Astrocyte (in vitro differentiated cells and primary cell): Measurements from ENCODE around the gene RRH. TPM values are rescaled to one million over a fixed set of nuclear protein-coding genes. Genes with fewer than 3 reads are reported as not detected.

ENCODE experiments used
- DNase-seq: peaks from one replicate; pipeline ENCODE4 v3.0.0-alpha.2; 2010; ENCODE audit warnings: low read depth
- FAIRE-seq: peaks from 2 replicates; lab custom pipeline; 2011; peaks lifted over from hg19 to GRCh38; lab: Jason Lieb, UNC
- H2AFZ ChIP-seq: 2 replicates; pipeline ENCODE4 v1.6.0; 2012; ENCODE audit warnings: low read depth, low read length, inconsistent platforms
- H3K27ac ChIP-seq: 2 replicates; pipeline ENCODE4 v1.5.1; 2011; ENCODE audit warnings: low read depth, low read length, inconsistent platforms
- H3K27me3 ChIP-seq: 2 replicates; pipeline ENCODE4 v1.6.0; 2011; ENCODE audit warnings: low read length, inconsistent platforms; ENCODE audit not compliant: insufficient read depth
- H3K36me3 ChIP-seq: 2 replicates; pipeline ENCODE4 v1.5.1; 2011; ENCODE audit warnings: low read length, inconsistent platforms; ENCODE audit not compliant: insufficient read depth
- H3K4me1 ChIP-seq: 2 replicates; pipeline ENCODE4 v1.5.1; 2011; ENCODE audit warnings: low read length, inconsistent platforms; ENCODE audit not compliant: insufficient read depth
- H3K4me2 ChIP-seq: 2 replicates; pipeline ENCODE4 v1.6.0; 2012; ENCODE audit warnings: low read length, inconsistent platforms
- H3K4me3 ChIP-seq: 2 replicates; pipeline ENCODE4 v1.5.1; 2011; ENCODE audit warnings: low read depth, mild to moderate bottlenecking, low read length, inconsistent platforms; ENCODE audit not compliant: insufficient read depth
- H3K79me2 ChIP-seq: 2 replicates; pipeline ENCODE4 v1.6.0; 2012; ENCODE audit warnings: mild to moderate bottlenecking, low read length, inconsistent platforms; ENCODE audit not compliant: insufficient read depth
- H3K9ac ChIP-seq: 2 replicates; pipeline ENCODE4 v1.6.0; 2012; ENCODE audit warnings: mild to moderate bottlenecking, low read length, inconsistent platforms
- H3K9me3 ChIP-seq: 2 replicates; pipeline ENCODE4 v1.5.1; 2012; ENCODE audit warnings: low read depth, mild to moderate bottlenecking, low read length, inconsistent platforms; ENCODE audit not compliant: insufficient read depth
- H4K20me1 ChIP-seq: 2 replicates; pipeline ENCODE4 v1.6.0; 2012; ENCODE audit warnings: low read length, inconsistent platforms; ENCODE audit not compliant: insufficient read depth
- H3K27ac Mint-ChIP-seq: one replicate; pipeline ENCODE4 v1.8.0; 2021; ENCODE audit warnings: mild to moderate bottlenecking, mixed read lengths; ENCODE audit not compliant: unreplicated experiment
- H3K27me3 Mint-ChIP-seq: one replicate; pipeline ENCODE4 v1.8.0; 2021; ENCODE audit warnings: low read depth, mixed read lengths; ENCODE audit not compliant: unreplicated experiment
- H3K36me3 Mint-ChIP-seq: one replicate; pipeline ENCODE4 v1.8.0; 2021; ENCODE audit warnings: low read depth, mixed read lengths; ENCODE audit not compliant: unreplicated experiment
- H3K4me1 Mint-ChIP-seq: one replicate; pipeline ENCODE4 v1.8.0; 2021; ENCODE audit warnings: low read depth, mixed read lengths; ENCODE audit not compliant: unreplicated experiment
- H3K4me3 Mint-ChIP-seq: one replicate; pipeline ENCODE4 v1.8.0; 2021; ENCODE audit warnings: mild to moderate bottlenecking, moderate library complexity, mixed read lengths; ENCODE audit not compliant: unreplicated experiment
- H3K9me3 Mint-ChIP-seq: one replicate; pipeline ENCODE4 v1.8.0; 2021; ENCODE audit warnings: mild to moderate bottlenecking, mixed read lengths; ENCODE audit not compliant: unreplicated experiment
- CTCF ChIP-seq: IDR thresholded peaks from 2 replicates; pipeline ENCODE4 v1.5.1; 2011; ENCODE audit warnings: low read depth, mild to moderate bottlenecking, inconsistent platforms, low read length, moderate library complexity; ENCODE audit not compliant: insufficient read depth
- EZH2 ChIP-seq: IDR thresholded peaks from 2 replicates; pipeline ENCODE4 v1.6.1; 2012; ENCODE audit warnings: mild to moderate bottlenecking, low read length, inconsistent platforms; ENCODE audit not compliant: insufficient read depth
- total RNA-seq: library from RNA; stranded (reverse); gene quantifications from 2 replicates; pipeline ENCODE4 v1.2.1, GENCODE V29; 2021

The RRH gene
- total RNA-seq, 1 donor from 2014 or later, result 0.25 TPM

DNA sequence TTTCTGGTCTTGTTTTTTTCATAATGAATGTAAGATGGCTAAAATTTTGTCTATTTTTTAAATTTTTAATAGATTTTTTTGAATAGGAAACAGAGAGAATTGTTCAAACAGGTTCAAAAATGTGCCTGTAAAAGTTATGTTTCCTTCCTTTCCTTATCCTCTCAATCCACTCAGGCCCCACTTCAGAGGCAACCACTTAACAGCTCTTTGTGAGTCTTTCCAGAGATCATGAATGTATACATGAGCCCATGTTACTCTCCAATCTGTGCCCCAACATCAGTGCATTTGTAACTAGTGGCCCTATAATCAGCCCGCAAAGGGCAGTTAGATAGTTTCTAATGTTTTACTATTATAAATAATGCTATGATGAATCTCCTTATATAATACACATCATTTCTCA is 40.0 kb upstream of the RRH start:
- H3K27me3 ChIP-seq, result peaks cover 2% of the 10 kb centered on the region
- no peak overlapping the region for H3K4me2 ChIP-seq
- H4K20me1 ChIP-seq, result no peaks in the 10 kb centered on the region
- Mint-ChIP-seq H3K4me1 (no peaks in the 10 kb centered on the region), H3K36me3 (no peaks in the 10 kb centered on the region), H3K9me3 (peaks cover 3% of the 10 kb centered on the region), H3K27me3 (peaks cover 2% of the 10 kb centered on the region), H3K27ac (no peak overlapping the region), H3K4me3 (no peak overlapping the region)
- H3K36me3 ChIP-seq, result no peaks in the 10 kb centered on the region
- DNase-seq, result no peak
- H3K9ac ChIP-seq, result no peak overlapping the region
- no peak overlapping the region for H2AFZ ChIP-seq
- no peaks in the 10 kb centered on the region for H3K79me2 ChIP-seq
- FAIRE-seq, result no peak
- no peaks in the 10 kb centered on the region for H3K4me1 ChIP-seq
- no peaks in the 10 kb centered on the region for H3K9me3 ChIP-seq
- no peak for TF ChIP-seq EZH2
- TF ChIP-seq CTCF, result no peak
- H3K27ac ChIP-seq, result no peak overlapping the region
- H3K4me3 ChIP-seq, result no peak overlapping the region

DNA sequence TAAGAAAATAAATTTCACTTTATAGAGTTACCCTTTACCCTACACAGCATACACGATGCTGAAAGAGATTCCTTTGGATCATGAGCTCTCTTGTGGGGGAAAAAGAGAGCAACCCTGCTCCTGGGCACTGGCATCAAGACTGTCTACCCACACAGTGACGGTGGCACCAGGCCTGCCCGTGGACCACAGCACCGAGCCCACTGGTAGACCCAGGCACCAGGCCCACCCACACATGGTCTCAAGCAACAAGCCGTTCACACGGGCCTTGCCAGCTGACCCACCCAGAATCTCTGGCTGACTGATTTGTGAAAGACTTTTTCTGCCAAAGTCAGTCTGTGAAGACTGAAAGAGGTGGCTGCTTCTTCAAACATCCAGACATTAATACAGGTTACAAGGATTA is 32.7 kb upstream of the RRH start:
- Mint-ChIP-seq H3K27me3 (peaks cover 2% of the 10 kb centered on the region), H3K27ac (no peak overlapping the region)
- no peak overlapping the region for H3K4me3 ChIP-seq

DNA sequence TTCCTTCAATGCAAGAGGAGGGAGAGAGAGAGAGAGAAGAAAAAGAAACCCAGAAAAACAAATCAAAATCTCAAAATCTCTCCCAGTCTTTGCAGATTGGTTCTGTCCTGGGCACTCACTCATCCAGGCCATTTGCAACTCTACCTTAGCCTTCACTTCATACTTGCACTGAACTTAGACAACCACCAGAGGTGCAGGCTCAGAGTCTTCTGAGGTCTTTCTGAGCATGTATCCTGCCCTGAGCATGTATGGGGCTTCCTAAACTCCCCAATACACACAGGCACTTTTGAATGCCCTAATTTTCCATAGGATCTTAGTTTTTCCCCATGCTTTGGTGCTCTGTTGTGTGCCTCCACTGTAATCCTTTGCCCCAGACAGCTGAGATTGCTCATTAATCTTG is 28.9 kb upstream of the RRH start:
- no peak for TF ChIP-seq EZH2
- no peak for TF ChIP-seq CTCF
- Mint-ChIP-seq H3K9me3 (peaks cover 7% of the 10 kb centered on the region), H3K4me1 (no peaks in the 10 kb centered on the region), H3K36me3 (no peaks in the 10 kb centered on the region), H3K27me3 (no peaks in the 10 kb centered on the region), H3K27ac (no peak overlapping the region), H3K4me3 (no peak overlapping the region)
- Histone ChIP-seq H3K4me3 (no peak overlapping the region), H4K20me1 (no peaks in the 10 kb centered on the region), H2AFZ (no peak overlapping the region), H3K36me3 (no peaks in the 10 kb centered on the region), H3K9me3 (no peaks in the 10 kb centered on the region), H3K27me3 (no peaks in the 10 kb centered on the region), H3K9ac (no peak overlapping the region), H3K79me2 (no peaks in the 10 kb centered on the region), H3K4me1 (peaks cover 5% of the 10 kb centered on the region), H3K4me2 (no peak overlapping the region), H3K27ac (no peak overlapping the region)
- no peak for FAIRE-seq
- no peak for DNase-seq

More for the DNA sequence above, 32.7 kb upstream of the RRH start:
- Mint-ChIP-seq H3K4me3 (no peak overlapping the region), H3K4me1 (no peaks in the 10 kb centered on the region), H3K36me3 (no peaks in the 10 kb centered on the region), H3K9me3 (peaks cover 7% of the 10 kb centered on the region)
- DNase-seq, result no peak
- Histone ChIP-seq H3K27ac (no peak overlapping the region), H3K9ac (no peak overlapping the region), H3K27me3 (no peaks in the 10 kb centered on the region), H4K20me1 (no peaks in the 10 kb centered on the region), H2AFZ (no peak overlapping the region), H3K79me2 (no peaks in the 10 kb centered on the region), H3K9me3 (no peaks in the 10 kb centered on the region), H3K4me1 (no peaks in the 10 kb centered on the region), H3K4me2 (no peak overlapping the region), H3K36me3 (no peaks in the 10 kb centered on the region)
- no peak for FAIRE-seq
- no peak for TF ChIP-seq EZH2
